Stimulated activated naive CD4-positive, alpha-beta T cell treated with Interleukin-2 at 50 U/mL for 16 hours (primary cell): Measurements from ENCODE around the gene CLTCL1.
"Not testable (repeated sequence)": the region's sequence is repeated elsewhere in the genome, so short reads cannot be mapped to it uniquely, and the experiment has no call there.

ENCODE experiments used
- DNase-seq: peaks from one replicate; lab custom pipeline; 2025; lab: John Stamatoyannopoulos, UW

CLTCL1 gene

DNA sequence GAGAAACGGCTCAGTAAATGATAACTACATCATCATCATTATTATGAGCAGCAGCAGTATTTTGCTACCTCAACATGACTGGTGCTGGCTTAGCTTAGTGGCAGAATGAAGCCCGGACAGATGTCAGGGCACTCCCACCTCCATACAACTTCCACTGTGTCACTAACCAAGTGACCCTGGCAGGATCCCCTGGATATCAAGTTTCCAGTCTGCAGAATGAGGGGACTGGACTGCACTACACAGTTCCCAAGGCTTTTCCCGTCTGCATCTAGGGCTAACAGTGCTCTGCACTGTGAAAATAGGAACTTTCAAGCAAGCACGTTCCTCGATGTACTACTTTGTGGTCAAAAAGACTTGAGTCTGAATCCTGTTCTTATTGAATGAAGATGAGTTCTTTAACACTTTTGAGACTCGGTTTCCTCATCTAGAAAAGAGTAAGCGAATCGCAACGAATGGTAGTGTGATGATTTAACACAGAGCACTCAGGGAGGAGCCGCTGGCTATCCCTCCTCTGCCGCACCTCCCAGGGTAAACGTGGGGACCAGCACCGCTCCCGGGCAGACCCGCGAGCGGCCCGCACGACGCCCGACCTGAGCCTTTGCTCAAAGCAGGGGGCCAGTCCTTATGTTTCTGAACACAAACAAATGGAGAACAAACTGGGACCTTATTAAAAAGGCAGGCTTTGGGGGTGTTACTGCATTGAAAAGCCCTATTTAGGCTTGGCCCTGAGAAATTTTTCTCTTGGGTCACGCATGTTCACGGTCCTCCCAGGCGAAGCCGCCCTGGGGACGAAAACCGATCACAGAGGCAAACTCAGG lies 910 bp downstream of the CLTCL1 start:
- no peak for DNase-seq

DNA sequence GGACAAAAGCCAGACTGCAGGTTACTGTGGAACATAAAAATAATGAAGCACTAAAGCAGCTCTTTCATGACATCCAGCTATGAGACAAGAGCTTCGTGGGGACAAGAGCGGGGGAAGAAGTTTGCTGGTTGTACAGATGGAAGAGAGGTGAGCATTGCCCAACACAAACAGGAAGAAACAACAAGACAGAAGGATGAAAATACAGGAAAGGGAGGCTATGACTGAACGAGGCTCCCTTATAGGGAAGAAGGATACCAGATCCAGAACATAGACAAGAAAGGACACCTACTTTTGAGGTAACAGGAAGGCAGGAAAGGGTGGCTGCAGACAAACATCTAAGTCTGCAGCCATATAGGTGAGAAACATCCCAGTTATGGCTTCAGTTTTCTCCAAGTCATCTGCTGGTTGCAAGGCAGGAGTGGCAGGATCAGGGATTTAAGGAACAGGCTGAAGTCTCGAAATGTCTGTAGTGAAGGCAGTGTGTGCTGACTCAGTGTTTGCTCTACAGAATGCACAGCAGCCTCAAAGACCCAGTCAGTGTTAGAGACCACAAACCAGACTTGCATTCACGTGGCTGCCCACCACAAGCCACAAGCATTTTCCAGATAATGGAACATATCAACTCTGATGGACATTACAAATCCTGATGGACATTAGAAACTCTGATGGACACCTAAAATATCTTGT lies 1.9 kb downstream of the CLTCL1 start:
- no peak for DNase-seq

DNA sequence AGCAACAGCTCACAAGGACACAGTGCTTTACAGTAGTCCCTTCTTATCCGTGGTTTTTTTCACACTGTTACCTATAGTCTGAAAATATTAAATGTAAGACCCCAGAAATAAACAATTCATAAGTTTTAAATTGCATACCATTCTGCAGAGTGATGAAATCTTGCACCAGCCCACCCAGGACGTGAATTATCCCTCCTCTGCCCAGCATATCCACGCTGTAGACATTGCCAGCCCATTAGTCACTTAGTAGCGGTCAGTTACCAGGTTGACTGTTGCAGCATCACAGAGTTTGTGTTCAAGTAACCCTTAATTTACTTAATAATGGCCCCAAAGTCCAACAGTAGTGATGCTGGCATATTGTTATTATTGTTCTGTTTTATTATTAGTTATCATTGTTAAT lies 3.6 kb downstream of the CLTCL1 start:
- DNase-seq, result no peak

DNA sequence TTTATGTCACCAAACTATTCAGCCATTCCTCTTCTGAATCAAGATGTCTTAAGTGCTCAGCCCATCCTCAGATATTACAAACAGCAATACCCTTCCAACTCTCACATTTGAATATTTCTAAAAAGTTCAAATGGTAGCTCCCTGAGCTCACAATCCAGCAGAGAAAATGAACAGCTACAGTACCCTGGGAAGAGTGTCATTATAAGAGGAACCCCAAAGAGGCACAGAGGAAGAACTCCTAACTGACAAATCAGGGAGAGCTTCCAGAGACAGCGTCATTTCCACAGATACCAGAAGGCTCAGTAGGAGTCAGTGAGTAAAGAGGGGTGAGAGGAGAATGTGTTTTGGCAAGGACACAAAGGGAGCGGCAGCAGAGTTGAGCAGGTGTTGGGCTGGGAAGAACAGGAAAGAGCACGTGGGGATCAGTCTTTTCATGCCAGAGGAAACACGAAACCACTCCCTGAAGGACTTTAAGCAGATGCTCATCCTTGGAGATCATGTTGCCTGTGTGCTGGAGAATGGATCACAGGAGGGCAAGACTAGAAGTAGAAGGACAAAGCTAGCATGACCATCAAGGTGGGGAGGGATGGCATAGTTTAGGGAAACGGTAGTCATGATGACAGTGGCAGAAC lies 4.3 kb downstream of the CLTCL1 start:
- no peak for DNase-seq

DNA sequence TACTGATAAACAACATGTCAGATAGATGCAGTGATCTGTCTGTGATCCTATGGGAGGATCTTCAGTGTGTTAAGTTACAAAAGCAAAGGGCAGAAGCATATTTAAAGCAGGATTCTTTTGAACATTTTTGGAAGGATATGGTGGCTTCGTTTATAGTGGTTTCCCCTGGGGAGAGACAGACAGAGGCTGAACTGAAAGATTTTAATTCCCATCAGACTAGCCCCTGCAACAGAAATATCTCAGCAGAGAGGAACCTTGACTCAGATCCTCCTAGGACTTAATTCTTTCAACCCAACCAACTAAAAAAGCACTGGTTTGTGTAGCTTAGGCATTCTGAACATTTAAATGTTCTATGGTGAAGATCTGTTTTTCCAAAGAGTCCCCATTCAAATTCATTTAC lies 5.7 kb downstream of the CLTCL1 start:
- DNase-seq, result no peak

DNA sequence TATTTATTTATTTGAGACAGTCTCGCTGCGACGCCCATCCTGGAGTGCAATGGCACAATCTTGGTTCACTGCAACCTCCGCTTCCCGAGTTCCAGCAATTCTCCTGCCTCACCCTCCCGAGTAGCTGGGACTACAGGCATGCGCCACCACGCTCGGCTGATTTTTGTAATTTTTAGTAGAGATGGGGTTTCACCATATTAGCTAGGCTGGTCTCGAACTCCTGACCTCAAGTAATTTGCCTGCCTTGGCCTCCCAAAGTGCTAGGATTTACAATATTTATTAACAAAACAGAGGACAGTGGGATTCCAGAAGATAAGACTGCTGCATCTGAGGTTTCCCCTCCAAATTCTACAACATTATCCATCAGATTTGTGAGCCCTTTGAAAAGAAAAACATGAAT lies 12.4 kb downstream of the CLTCL1 start:
- DNase-seq, result not testable (repeated sequence)

DNA sequence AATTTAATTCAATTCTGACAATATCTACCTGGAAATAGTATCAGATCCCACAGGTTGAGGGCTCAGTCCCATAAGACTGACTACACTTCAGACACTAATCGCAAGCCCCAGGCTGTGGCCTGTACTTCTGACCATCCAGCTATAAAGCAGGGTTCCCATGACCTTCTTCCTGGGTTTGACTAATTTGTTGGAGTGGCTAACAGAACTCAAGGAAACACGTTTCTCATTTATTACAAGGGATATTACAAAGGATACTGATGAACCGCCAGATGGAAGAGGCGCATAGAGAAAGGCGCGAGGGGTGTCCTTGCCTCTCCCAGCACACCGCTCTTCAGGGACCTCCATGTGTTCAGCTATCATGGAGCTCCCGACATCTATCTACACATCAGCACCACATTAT lies 13.7 kb downstream of the CLTCL1 start:
- no peak for DNase-seq

DNA sequence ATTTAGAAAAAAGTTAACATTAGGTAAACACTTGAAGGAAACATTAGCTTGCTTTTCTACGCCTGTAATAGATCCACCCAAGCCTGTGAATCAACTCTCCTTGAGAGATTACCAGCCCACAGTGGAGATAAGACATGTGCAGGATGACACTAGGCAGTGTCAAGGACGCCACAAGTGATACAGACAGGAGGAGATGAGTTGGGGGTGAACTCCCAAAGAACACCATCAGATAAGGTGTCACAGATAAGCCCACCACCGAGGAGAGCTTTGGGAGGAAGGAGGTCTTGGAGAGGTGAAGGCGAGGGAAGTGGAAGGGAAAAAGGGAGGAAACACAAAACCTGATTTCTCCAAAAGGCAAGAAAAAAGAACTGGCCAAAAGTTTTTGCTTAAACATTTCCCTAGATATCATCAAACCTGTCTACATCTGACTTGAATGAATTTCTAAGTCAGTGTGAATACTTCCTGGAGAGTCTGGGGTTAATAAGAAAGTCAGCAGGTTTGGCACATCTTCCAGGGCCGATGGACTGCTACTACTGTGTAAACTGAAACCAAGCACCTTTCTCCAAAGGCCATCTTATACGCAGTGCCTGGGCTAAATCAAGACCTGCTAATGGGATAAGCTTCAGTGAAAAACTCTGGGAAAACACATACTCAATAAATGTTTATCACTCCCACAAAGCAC lies 15.5 kb downstream of the CLTCL1 start:
- no peak for DNase-seq

DNA sequence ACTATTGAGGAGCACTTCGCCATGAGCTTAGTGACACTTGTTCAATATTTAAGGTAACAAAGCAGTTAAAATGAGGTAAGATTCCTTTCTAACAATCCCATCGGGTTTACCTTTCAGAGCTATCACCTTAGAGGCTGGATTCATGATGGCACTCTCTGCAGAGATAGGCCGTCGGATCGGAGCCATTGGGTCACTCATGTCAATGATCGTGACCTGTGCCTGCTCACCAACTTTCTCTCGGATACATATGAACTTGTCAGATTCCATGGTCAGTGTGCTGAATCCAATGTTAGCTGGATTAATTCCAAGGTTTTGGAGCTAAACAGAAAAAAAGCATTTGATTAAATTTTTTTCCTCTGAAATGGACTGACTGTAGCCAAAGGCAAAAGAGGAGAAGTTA lies 16.0 kb downstream of the CLTCL1 start:
- DNase-seq, result no peak

DNA sequence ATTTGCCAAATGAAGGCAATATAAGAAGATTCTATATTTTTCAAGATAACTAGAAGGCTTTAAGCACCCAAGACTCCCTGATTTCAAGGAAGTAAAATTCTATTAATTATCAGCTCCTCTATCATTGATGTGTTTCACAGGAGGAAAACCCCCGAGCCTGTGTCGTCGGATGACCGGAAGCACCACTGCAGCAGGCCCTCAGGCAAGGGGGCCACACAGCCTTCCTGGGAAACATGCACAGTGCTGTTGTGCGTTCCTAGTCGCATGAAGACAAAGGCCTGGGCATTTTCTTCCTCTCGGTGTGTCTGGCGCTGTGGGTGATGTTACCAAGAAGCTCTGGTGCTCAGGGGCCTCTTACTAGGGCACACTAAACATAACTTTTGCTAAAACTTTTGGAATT lies 16.4 kb downstream of the CLTCL1 start:
- no peak for DNase-seq

DNA sequence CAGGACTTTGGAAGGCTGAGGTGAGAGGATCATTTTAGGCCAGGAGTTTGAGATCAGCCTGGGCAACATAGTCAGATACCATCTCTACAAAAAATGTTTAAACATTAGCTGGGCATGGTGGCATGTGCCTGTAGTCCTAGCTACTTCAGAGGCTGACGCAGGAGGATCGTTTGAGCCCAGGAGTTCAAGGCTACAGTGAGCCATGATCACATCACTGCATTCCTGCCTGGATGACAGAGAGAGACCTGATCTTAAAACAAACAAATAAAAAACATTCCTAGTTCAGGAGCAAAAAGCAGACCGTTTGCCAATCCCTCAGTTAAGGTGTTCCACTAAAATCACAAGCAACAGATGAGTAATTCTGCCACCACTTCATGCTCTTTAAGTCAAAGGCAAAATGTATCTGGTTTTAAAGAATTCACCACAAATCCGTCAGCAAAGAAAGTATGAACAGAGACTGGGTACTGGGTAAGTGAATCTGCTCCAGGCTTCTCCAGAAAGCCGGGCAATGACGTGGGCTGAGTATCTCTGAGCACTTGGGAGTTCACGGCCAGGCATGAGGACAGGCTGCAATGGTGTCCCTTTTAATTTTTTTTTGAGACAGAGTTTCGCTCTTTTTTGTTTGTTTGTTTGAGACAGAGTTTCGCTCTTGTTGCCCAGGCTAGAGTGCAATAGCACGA lies 19.5 kb downstream of the CLTCL1 start:
- DNase-seq, result no peak

DNA sequence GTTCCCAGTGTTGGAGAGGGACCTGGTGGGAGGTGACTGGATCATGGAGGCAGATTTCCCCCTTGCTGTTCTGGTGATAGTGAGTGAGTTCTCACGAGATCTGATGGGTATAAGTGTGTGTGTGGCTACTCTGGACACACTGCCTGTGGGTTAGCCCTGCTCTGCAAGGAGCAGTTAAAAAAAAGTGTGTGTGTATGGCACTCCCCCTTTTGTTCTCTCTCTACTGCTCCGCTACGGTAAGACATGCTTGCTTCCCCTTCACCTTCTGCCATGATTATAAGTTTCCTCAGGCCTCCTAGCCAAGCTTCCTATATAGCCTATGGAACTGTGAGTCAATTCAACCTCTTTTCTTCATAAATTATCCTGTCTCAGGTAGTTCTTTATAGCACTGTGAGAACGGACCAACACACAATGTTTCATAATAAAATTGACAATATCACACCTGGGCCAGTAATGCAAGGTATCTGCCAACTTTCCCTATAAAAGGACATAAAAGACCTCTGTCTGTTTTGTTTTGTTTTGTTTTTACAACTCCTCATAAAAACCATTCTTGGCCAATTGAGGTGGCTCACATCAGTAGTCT lies 20.2 kb downstream of the CLTCL1 start:
- no peak for DNase-seq

DNA sequence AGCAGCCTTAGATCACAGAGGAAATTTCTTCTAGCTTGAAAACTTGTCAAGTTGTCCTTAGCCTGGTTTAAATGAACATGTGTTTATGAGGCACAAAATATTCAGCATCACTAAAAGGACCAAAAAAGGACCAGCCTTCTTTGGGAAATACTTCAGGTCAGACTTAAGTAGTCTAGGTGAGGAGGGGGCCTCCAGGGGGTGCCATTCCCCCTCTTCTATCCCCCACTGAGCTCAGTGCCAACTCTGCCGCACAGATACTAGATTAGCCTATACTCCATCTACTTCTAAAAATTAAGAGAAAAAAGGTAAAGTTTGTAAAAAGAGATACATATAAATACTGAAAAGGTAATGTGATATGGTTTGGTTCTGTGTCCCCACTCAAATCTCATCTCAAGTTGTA lies 20.6 kb downstream of the CLTCL1 start:
- DNase-seq, result no peak

DNA sequence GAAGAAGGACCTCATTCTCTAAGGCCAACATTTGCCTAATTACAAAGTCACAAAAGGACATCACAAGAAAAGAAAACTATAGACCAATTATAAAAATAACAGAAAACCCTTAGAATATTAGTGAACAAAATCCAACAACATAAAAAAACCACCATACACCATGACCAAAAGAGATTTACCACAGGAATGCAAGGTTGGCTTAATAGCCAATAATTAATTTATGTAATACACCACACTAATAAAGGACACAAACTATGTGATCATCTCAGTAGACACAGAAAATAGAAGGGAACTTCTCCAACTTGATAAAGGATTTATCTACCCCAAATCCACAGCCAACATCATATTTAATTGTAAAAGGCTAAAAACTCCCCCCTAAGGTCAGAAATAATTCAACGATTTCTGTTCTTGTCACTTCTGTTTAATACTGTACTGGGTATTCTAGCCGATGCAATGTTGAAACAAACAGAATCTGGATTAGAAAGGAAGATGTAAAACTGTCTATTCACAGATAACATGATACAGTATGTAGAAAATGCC lies 24.9 kb downstream of the CLTCL1 start:
- DNase-seq, result no peak

DNA sequence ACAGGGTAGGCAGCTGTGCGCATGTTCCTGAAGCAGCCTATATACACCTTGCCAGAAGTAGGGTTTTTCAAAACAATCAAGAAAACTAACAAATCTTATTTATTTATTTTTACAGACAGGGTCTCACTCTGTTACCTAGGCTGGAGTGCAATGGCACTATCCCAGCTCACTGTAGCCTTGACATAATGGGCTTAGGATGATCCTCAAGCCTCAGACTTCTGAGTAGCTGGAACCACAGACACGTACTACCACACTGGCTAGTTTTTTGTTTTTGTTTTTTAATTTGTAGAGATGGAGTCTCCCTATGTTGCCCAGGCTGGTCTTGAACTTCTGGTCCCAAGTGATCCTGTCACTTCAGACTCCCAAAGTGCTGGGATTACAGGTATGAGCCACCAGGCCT lies 25.7 kb downstream of the CLTCL1 start:
- DNase-seq, result no peak

DNA sequence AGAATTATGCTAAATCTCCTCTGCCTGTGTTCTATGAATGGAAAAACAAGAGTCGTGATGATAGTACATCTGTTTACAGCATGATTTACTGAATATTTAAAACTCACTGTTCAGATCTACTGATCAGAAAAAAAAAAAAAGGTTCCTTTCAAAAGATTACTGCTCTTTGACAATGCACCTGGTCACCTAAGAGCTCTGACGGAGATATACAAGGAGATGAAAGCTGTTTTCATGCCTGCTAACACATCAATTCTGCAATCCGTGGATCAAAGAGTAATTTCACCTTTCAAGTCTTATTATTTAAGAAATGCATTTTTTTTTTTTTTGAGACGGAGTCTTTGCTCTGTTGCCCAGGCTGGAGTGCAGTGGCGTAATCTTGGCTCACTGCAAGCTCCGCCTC lies 30.7 kb downstream of the CLTCL1 start:
- no peak for DNase-seq

DNA sequence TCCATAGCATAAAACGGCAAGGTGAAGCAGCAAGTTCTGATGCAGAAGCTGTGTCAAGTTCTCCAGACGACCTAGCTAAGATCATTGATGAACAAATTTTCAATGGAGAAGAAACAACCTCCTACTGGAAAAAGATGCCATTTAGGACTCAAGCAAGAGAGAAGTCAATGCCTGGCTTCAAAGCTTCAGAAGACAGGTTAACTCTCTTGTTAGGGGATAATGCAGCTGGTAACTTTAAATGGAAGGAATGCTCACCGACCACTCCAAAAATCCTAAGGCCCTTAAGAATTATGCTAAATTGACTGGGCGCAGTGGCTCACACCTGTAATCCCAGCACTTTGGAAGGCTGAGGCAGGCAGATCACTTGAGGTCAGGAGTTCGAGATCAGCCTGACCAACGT lies 31.3 kb downstream of the CLTCL1 start:
- DNase-seq, result no peak

DNA sequence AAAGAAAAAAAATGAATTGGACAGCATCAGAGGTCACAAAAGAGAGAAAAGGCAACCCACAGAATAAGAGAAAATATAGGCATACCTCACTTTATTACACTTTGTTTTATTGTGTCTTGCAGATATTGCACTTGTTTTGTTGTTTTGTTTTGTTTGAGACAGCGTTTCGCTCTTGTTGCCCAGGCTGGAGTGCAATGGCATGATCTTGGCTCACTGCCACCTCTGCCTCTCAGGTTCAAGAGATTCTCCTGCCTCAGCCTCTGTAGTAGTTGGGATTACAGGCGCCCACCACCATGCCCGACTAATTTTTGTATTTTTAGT lies 32.6 kb downstream of the CLTCL1 start:
- DNase-seq, result not testable (repeated sequence)

DNA sequence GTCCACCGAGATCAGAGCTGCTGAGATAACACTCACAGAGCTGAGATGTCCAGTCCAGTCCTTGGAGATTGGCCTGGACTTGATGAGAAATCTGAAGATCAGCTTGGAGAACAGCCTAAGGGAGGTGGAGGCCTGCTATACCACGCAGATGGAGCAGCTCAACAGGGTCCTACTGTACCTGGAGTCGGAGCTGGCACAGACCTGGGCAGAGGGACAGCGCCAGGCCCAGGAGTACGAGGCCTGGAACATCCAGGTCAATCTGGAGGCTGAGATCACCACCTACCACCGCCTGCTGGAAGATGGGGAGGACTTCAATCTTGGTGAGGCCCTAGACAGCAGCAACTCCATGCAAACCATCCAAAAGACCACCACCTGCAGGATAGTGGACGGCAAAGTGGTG lies 33.1 kb downstream of the CLTCL1 start:
- no peak for DNase-seq

DNA sequence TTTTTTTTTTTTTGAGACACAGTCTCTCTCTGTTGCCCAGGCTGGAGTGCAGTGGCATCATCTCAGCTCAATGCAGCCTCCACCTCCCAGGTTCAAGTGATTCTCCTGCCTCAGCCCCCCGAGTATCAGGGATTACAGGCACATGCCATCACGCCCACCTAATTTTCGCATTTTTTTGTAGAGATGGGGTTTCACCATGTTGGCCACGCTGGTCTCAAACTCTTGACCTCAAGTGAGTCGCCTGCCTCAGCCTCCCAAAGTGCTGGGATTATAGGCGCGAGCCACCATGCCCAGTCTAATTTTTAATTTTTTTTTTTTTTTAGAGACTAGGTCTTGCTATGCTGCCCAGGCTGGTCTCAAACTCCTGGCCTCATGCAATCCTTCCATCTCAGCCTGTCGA lies 35.2 kb downstream of the CLTCL1 start:
- not testable (repeated sequence) for DNase-seq

DNA sequence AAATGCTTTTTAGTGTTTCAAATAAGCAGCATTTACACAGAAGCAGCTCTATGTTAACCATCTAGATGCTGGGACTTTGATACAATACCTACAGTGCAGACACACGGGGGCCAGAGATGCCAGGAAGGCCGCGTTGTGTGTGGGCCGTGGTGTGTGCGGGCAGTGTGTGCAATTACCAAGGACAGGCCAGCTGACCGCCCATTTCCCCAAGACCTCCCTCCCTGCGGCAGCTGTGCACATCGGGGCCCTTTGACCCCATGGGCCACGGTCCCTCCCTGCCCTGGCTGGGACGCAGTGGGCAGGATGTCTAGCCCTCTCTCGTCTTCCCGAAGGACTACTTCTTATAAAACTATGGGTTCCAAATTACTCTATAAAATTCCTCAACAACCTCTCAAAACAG lies 38.4 kb downstream of the CLTCL1 start:
- no peak for DNase-seq
